Activated naive CD4-positive, alpha-beta T cell treated with anti-CD3 and anti-CD28 coated beads, Interleukin-2, amount 10 ng/mL, durations not matched to agents 7 days and 5 days (primary cell): ENCODE results near the gene LITAF.

ENCODE experiments used
- CTCF ChIA-PET: fragments of 350-600 bp; sonication (Branson Sonifier 250); formaldehyde crosslinking; loops from one replicate; lab custom pipeline; 2021; ENCODE audit warnings: antibody characterized with exemption; lab: Charles Lee
- DNase-seq: peaks from one replicate; pipeline ENCODE4 v3.0.0-alpha.2; 2020
- H3K27ac Mint-ChIP-seq: one replicate; pipeline ENCODE4 v1.8.0; 2021; ENCODE audit warnings: mild to moderate bottlenecking, moderate library complexity, mixed read lengths
- H3K27me3 Mint-ChIP-seq: one replicate; pipeline ENCODE4 v1.8.0; 2021; ENCODE audit warnings: mild to moderate bottlenecking, mixed read lengths
- H3K36me3 Mint-ChIP-seq: one replicate; pipeline ENCODE4 v1.8.0; 2021; ENCODE audit warnings: mixed read lengths
- H3K4me1 Mint-ChIP-seq: one replicate; pipeline ENCODE4 v1.8.0; 2021; ENCODE audit warnings: mixed read lengths
- H3K4me3 Mint-ChIP-seq: one replicate; pipeline ENCODE4 v1.8.0; 2021; ENCODE audit warnings: mild to moderate bottlenecking, moderate library complexity, mixed read lengths
- H3K9me3 Mint-ChIP-seq: one replicate; pipeline ENCODE4 v1.8.0; 2021; ENCODE audit warnings: mixed read lengths

The LITAF gene

GRCh38 chr16:11627292-11627663, 40.6 kb upstream of the LITAF start:
- H3K36me3 Mint-ChIP-seq, result no peaks in the 10 kb centered on the region
- H3K9me3 Mint-ChIP-seq, result no peaks in the 10 kb centered on the region
- peaks cover 15% of the 10 kb centered on the region for H3K27me3 Mint-ChIP-seq
- no peak overlapping the region for H3K27ac Mint-ChIP-seq
- no peak for DNase-seq
- peaks cover 63% of the 10 kb centered on the region for H3K4me1 Mint-ChIP-seq
- H3K4me3 Mint-ChIP-seq, result no peak overlapping the region
- CTCF ChIA-PET, result interaction anchor here (1.0 to 1.1 kb wide), 3 partner anchors 13 to 95 kb away, joined by 3 read pairs; no protein-coding TSS in a partner anchor

- H3K4me1 Mint-ChIP-seq, result peaks cover 68% of the 10 kb centered on the region
Observed at GRCh38 chr16:11626657-11627291, 40.1 kb upstream of the LITAF start.

GRCh38 chr16:11625769-11626168, 39.0 kb upstream of the LITAF start:
- H3K4me3 Mint-ChIP-seq, result no peak overlapping the region
- H3K27ac Mint-ChIP-seq, result peak overlapping the region; percentile 69
- peaks cover 4% of the 10 kb centered on the region for H3K27me3 Mint-ChIP-seq
- no peaks in the 10 kb centered on the region for H3K9me3 Mint-ChIP-seq
- peaks cover 73% of the 10 kb centered on the region for H3K4me1 Mint-ChIP-seq
- H3K36me3 Mint-ChIP-seq, result peaks cover 6% of the 10 kb centered on the region
- DNase-seq, result no peak
- CTCF ChIA-PET, result no interaction called here

More at GRCh38 chr16:11626657-11627291, 40.1 kb upstream of the LITAF start:
- Mint-ChIP-seq H3K27ac (no peak overlapping the region), H3K27me3 (peaks cover 10% of the 10 kb centered on the region), H3K9me3 (no peaks in the 10 kb centered on the region), H3K4me3 (no peak overlapping the region), H3K36me3 (peaks cover 2% of the 10 kb centered on the region)
- CTCF ChIA-PET, result interaction anchor here (1.0 to 1.1 kb wide), 3 partner anchors 14 to 95 kb away, joined by 3 read pairs; no protein-coding TSS in a partner anchor
- no peak for DNase-seq

GRCh38 chr16:11624636-11625607, 38.2 kb upstream of the LITAF start:
- DNase-seq, result no peak
- peaks cover 2% of the 10 kb centered on the region for H3K27me3 Mint-ChIP-seq
- peaks cover 6% of the 10 kb centered on the region for H3K9me3 Mint-ChIP-seq
- peaks cover 12% of the 10 kb centered on the region for H3K36me3 Mint-ChIP-seq
- H3K4me3 Mint-ChIP-seq, result no peak overlapping the region
- H3K27ac Mint-ChIP-seq, result peak overlapping the region; percentile 58
- CTCF ChIA-PET, result no interaction called here
- H3K4me1 Mint-ChIP-seq, result peaks cover 72% of the 10 kb centered on the region

- CTCF ChIA-PET, result no interaction called here
- Mint-ChIP-seq H3K36me3 (peaks cover 14% of the 10 kb centered on the region), H3K9me3 (peaks cover 8% of the 10 kb centered on the region), H3K27me3 (no peaks in the 10 kb centered on the region), H3K4me1 (peaks cover 73% of the 10 kb centered on the region), H3K4me3 (no peak overlapping the region), H3K27ac (peak overlapping the region; percentile 58)
- no peak for DNase-seq
Observed at GRCh38 chr16:11624205-11624604, 37.5 kb upstream of the LITAF start.

GRCh38 chr16:11621920-11622651, 35.4 kb upstream of the LITAF start:
- peaks cover 81% of the 10 kb centered on the region for H3K4me1 Mint-ChIP-seq
- CTCF ChIA-PET, result interaction anchor here (0.8 to 1.6 kb wide), 6 partner anchors 15 to 658 kb away, joined by 3 to 7 read pairs (median 3); no protein-coding TSS in a partner anchor

GRCh38 chr16:11621539-11621919, 34.8 kb upstream of the LITAF start:
- DNase-seq, result peak; percentile 39
- Mint-ChIP-seq H3K36me3 (peaks cover 17% of the 10 kb centered on the region), H3K27ac (peak overlapping the region; percentile 96), H3K27me3 (no peaks in the 10 kb centered on the region), H3K4me1 (peaks cover 82% of the 10 kb centered on the region), H3K9me3 (peaks cover 8% of the 10 kb centered on the region), H3K4me3 (peak overlapping the region; percentile 72)
- CTCF ChIA-PET, result interaction anchor here (0.5 to 1.6 kb wide), 6 partner anchors 20 to 657 kb away, joined by 3 to 7 read pairs (median 3); no protein-coding TSS in a partner anchor

More at GRCh38 chr16:11621920-11622651, 35.4 kb upstream of the LITAF start:
- peaks cover 8% of the 10 kb centered on the region for H3K9me3 Mint-ChIP-seq
- peak overlapping the region; percentile 96 for H3K27ac Mint-ChIP-seq
- peak overlapping the region; percentile 72 for H3K4me3 Mint-ChIP-seq
- peak; percentile 81 for DNase-seq
- H3K36me3 Mint-ChIP-seq, result peaks cover 17% of the 10 kb centered on the region
- no peaks in the 10 kb centered on the region for H3K27me3 Mint-ChIP-seq

GRCh38 chr16:11620243-11621003, 33.7 kb upstream of the LITAF start:
- H3K36me3 Mint-ChIP-seq, result peaks cover 17% of the 10 kb centered on the region
- peak overlapping the region; percentile 49 for H3K4me3 Mint-ChIP-seq
- peak overlapping the region; percentile 96 for H3K27ac Mint-ChIP-seq
- CTCF ChIA-PET, result interaction anchor here (1.4 kb wide), 1 partner anchor 35 kb away, joined by 3 read pairs; no protein-coding TSS in a partner anchor
- H3K27me3 Mint-ChIP-seq, result no peaks in the 10 kb centered on the region
- H3K9me3 Mint-ChIP-seq, result peaks cover 8% of the 10 kb centered on the region
- DNase-seq, result no peak
- peaks cover 79% of the 10 kb centered on the region for H3K4me1 Mint-ChIP-seq

GRCh38 chr16:11619327-11619851, 32.7 kb upstream of the LITAF start:
- peak; percentile 72 for DNase-seq
- Mint-ChIP-seq H3K27ac (peak overlapping the region; percentile 96), H3K4me1 (peaks cover 72% of the 10 kb centered on the region), H3K27me3 (peaks cover 4% of the 10 kb centered on the region), H3K36me3 (peaks cover 17% of the 10 kb centered on the region), H3K9me3 (peaks cover 8% of the 10 kb centered on the region), H3K4me3 (peak overlapping the region; percentile 12)
- CTCF ChIA-PET, result interaction anchor here (1.0 to 1.4 kb wide), 2 partner anchors 34 to 35 kb away, joined by 3 read pairs; no protein-coding TSS in a partner anchor

GRCh38 chr16:11618107-11618717, 31.5 kb upstream of the LITAF start:
- Mint-ChIP-seq H3K4me3 (no peak overlapping the region), H3K36me3 (peaks cover 17% of the 10 kb centered on the region), H3K27me3 (peaks cover 9% of the 10 kb centered on the region), H3K9me3 (peaks cover 8% of the 10 kb centered on the region), H3K27ac (peak overlapping the region; percentile 96), H3K4me1 (peaks cover 69% of the 10 kb centered on the region)
- CTCF ChIA-PET, result no interaction called here
- DNase-seq, result no peak

GRCh38 chr16:11615748-11616447, 29.2 kb upstream of the LITAF start:
- H3K27me3 Mint-ChIP-seq, result peaks cover 29% of the 10 kb centered on the region
- DNase-seq, result no peak
- no peak overlapping the region for H3K27ac Mint-ChIP-seq
- H3K9me3 Mint-ChIP-seq, result peaks cover 8% of the 10 kb centered on the region
- no peak overlapping the region for H3K4me3 Mint-ChIP-seq
- peaks cover 46% of the 10 kb centered on the region for H3K4me1 Mint-ChIP-seq
- CTCF ChIA-PET, result interaction anchor here (1.0 to 1.1 kb wide), 2 partner anchors 17 to 84 kb away, joined by 3 read pairs; no protein-coding TSS in a partner anchor
- peaks cover 10% of the 10 kb centered on the region for H3K36me3 Mint-ChIP-seq

- no peak for DNase-seq
- CTCF ChIA-PET, result no interaction called here
Observed at GRCh38 chr16:11614587-11615175, 28.0 kb upstream of the LITAF start.

More at GRCh38 chr16:11614587-11615175, 28.0 kb upstream of the LITAF start:
- Mint-ChIP-seq H3K36me3 (peaks cover 4% of the 10 kb centered on the region), H3K4me1 (peaks cover 37% of the 10 kb centered on the region), H3K27ac (no peak overlapping the region), H3K9me3 (peaks cover 2% of the 10 kb centered on the region), H3K4me3 (no peak overlapping the region), H3K27me3 (peaks cover 41% of the 10 kb centered on the region)
